GM23338 (cell line): ENCODE data around the gene SMPDL3B. TPM values are rescaled to one million over a fixed set of nuclear protein-coding genes. Genes with fewer than 3 reads are reported as not detected.
"Not testable (repeated sequence)": the region's sequence is repeated elsewhere in the genome, so short reads cannot be mapped to it uniquely, and the experiment has no call there.

ENCODE experiments used
- ATAC-seq: fragments of 200-7000 bp; cut with Tn5 transposase; 3 replicates; pipeline ENCODE4 v1.9.1; 2020
- DNase-seq: peaks from one replicate; pipeline ENCODE4 v3.0.0-alpha.2; 2015; ENCODE audit warnings: low spot score
- H2AFZ ChIP-seq: fragments of 200-600 bp; sonication (generic); 2 replicates; pipeline ENCODE4 v1.8.0; 2016; ENCODE audit warnings: antibody characterized with exemption, mild to moderate bottlenecking, moderate library complexity
- H3F3A ChIP-seq: fragments of 200-600 bp; sonication (generic); replicated peaks from 2 replicates; pipeline ENCODE4 v1.8.0; 2017; ENCODE audit warnings: antibody characterized with exemption, mixed run types, low read depth
- H3K27ac ChIP-seq: fragments of 200-600 bp; sonication (generic); 2 replicates; pipeline ENCODE4 v1.6.1; 2016; ENCODE audit warnings: low read depth
- H3K27me3 ChIP-seq: fragments of 200-600 bp; sonication (generic); 2 replicates; pipeline ENCODE4 v1.8.0; 2016; ENCODE audit warnings: mild to moderate bottlenecking, mixed run types, moderate library complexity; ENCODE audit not compliant: insufficient read depth
- H3K36me3 ChIP-seq: fragments of 200-600 bp; sonication (generic); 2 replicates; pipeline ENCODE4 v1.8.0; 2016; ENCODE audit warnings: mild to moderate bottlenecking; ENCODE audit not compliant: insufficient read depth
- H3K4me1 ChIP-seq: fragments of 200-600 bp; sonication (generic); 2 replicates; pipeline ENCODE4 v1.8.0; 2016; ENCODE audit warnings: mild to moderate bottlenecking, moderate library complexity; ENCODE audit not compliant: insufficient read depth
- H3K4me2 ChIP-seq: fragments of 200-600 bp; sonication (generic); 2 replicates; pipeline ENCODE4 v1.7.1; 2017; ENCODE audit warnings: mixed run types
- H3K4me3 ChIP-seq: fragments of 200-600 bp; sonication (generic); 2 replicates; pipeline ENCODE4 v1.6.1; 2016; ENCODE audit warnings: mixed run types
- H3K79me2 ChIP-seq: fragments of 200-600 bp; sonication (generic); replicated peaks from 2 replicates; pipeline ENCODE4 v1.8.0; 2017; ENCODE audit warnings: mild to moderate bottlenecking; ENCODE audit not compliant: insufficient read depth
- H3K9me2 ChIP-seq: fragments of 200-600 bp; sonication (generic); 2 replicates; pipeline ENCODE4 v1.8.0; 2017; ENCODE audit not compliant: insufficient read depth
- H4K20me1 ChIP-seq: fragments of 200-600 bp; sonication (generic); replicated peaks from 2 replicates; pipeline ENCODE4 v1.8.0; 2017; ENCODE audit warnings: mild to moderate bottlenecking; ENCODE audit not compliant: insufficient read depth
- H3K27ac Mint-ChIP-seq: 2 replicates; pipeline ENCODE4 v1.8.0; 2020; ENCODE audit warnings: inconsistent platforms, mild to moderate bottlenecking, moderate library complexity, mixed read lengths
- H3K27me3 Mint-ChIP-seq: 3 replicates; pipeline ENCODE4 v1.8.0; 2022; ENCODE audit warnings: low read depth, mild to moderate bottlenecking, moderate library complexity, mixed read lengths, inconsistent platforms; ENCODE audit not compliant: insufficient read depth, poor library complexity
- H3K36me3 Mint-ChIP-seq: 3 replicates; pipeline ENCODE4 v1.8.0; 2021; ENCODE audit warnings: low read depth, mild to moderate bottlenecking, inconsistent platforms, moderate library complexity, mixed read lengths
- H3K4me1 Mint-ChIP-seq: 3 replicates; pipeline ENCODE4 v1.8.0; 2020; ENCODE audit warnings: mild to moderate bottlenecking, inconsistent platforms, mixed read lengths
- H3K4me3 Mint-ChIP-seq: 3 replicates; pipeline ENCODE4 v1.8.0; 2021; ENCODE audit warnings: moderate library complexity, mild to moderate bottlenecking, inconsistent platforms, mixed read lengths
- H3K9me3 Mint-ChIP-seq: 3 replicates; pipeline ENCODE4 v1.8.0; 2020; ENCODE audit warnings: moderate library complexity, mild to moderate bottlenecking, inconsistent platforms, mixed read lengths
- CREB1 ChIP-seq: fragments of 250-450 bp; sonication (Bioruptor Pico); IDR thresholded peaks from 2 replicates; pipeline ENCODE4 v1.5.0; 2020; ENCODE audit warnings: low read depth, mild to moderate bottlenecking, moderate library complexity
- EZH2 ChIP-seq: fragments of 200-600 bp; sonication (generic); IDR thresholded peaks from one replicate; pipeline ENCODE4 v1.8.0; 2017; ENCODE audit warnings: antibody characterized with exemption, mild to moderate bottlenecking, low read depth; ENCODE audit not compliant: unreplicated experiment
- EZH2phosphoT487 ChIP-seq: fragments of 200-600 bp; sonication (generic); IDR thresholded peaks from one replicate; pipeline ENCODE4 v1.8.1; 2018; ENCODE audit warnings: antibody characterized with exemption; ENCODE audit not compliant: unreplicated experiment
- JUNB ChIP-seq: IDR thresholded peaks from one replicate; pipeline ENCODE4 v1.6.1; 2016; ENCODE audit warnings: antibody characterized with exemption; ENCODE audit not compliant: unreplicated experiment
- NANOG ChIP-seq: IDR thresholded peaks from 2 replicates; pipeline ENCODE4 v1.6.1; 2016; ENCODE audit warnings: antibody characterized with exemption, borderline replicate concordance
- POLR2AphosphoS5 ChIP-seq: IDR thresholded peaks from 2 replicates; pipeline ENCODE4 v1.6.1; 2016; ENCODE audit warnings: antibody characterized with exemption, low read depth
- ZNF114 ChIP-seq: fragments of 250-450 bp; sonication (Bioruptor Pico); IDR thresholded peaks from 2 replicates; pipeline ENCODE4 v1.5.0; 2020; ENCODE audit warnings: mild to moderate bottlenecking, moderate library complexity
- polyA plus RNA-seq: library from polyadenylated mRNA; unstranded; fragments of >200 nt; fragmentation: Nextera tagmentation; extraction: Ambion mirVana; gene quantifications from 2 replicates; pipeline ENCODE4 v1.2.1, GENCODE V29; 2016
- total RNA-seq: library from RNA; depleted of rRNA; stranded (reverse); fragments of >200 nt; shearing (Covaris generic); gene quantifications from 2 replicates; pipeline ENCODE4 v1.2.3, GENCODE V29; 2014
- TF ChIP-seq, protein P1 (sequence below), 2 experiments: fragments of 200-600 bp in 1 of 2; sonication (generic) in 1 of 2; conservative IDR thresholded peaks; 2 replicates each; pipeline versions ENCODE4 v1.5.1 to v1.6.1; 2016 to 2017; ENCODE audit warnings: antibody characterized with exemption in 2 of 2, low read depth in 2 of 2, mild to moderate bottlenecking in 2 of 2, moderate library complexity in 1 of 2
- TF ChIP-seq, protein P2 (sequence below): IDR thresholded peaks from 2 replicates; pipeline ENCODE4 v1.6.1; 2016; ENCODE audit warnings: antibody characterized with exemption
- TF ChIP-seq, protein P3 (sequence below): fragments of 250-450 bp; sonication (Bioruptor Pico); IDR thresholded peaks from 2 replicates; pipeline ENCODE4 v1.5.0; 2020; ENCODE audit warnings: mild to moderate bottlenecking, moderate library complexity

The SMPDL3B gene
- total and polyA plus RNA-seq, 2 experiments from 2014 or later: 39.5 to 83.1 TPM

DNA sequence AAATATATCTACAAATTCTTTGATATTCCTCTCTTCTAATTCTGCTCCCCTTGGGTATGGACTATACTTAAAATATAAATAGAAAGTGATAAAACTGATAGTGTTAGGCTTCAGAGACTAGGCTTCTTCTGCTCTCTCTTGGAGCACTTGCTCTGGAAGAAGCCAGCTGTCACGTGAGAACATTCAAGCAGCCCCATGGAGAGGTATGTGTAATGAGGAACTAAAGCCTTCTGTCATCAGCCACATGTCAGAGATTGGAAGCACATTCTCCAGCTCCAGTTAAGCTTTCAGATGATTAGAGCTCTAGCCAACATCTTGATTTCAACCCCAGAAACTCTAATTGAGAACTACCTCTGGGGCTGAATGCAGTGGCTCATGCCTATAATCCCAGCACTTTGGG lies 59.3 kb downstream of the SMPDL3B start:
- Histone ChIP-seq H4K20me1 (no peaks in the 10 kb centered on the region; the same call in 1 of the 2 replicates), H3K4me2 (no peak overlapping the region), H3K79me2 (no peaks in the 10 kb centered on the region), H3K4me1 (no peaks in the 10 kb centered on the region), H3K36me3 (peaks cover 36% of the 10 kb centered on the region; the same call in 1 of the 2 replicates), H3K27me3 (no peaks in the 10 kb centered on the region), H3K9me2 (no peaks in the 10 kb centered on the region), H3K27ac (no peak overlapping the region), H3K4me3 (no peak overlapping the region), H2AFZ (no peak overlapping the region), H3F3A (no peaks in the 10 kb centered on the region)
- no peak for TF ChIP-seq NANOG
- TF ChIP-seq, protein P1, sequence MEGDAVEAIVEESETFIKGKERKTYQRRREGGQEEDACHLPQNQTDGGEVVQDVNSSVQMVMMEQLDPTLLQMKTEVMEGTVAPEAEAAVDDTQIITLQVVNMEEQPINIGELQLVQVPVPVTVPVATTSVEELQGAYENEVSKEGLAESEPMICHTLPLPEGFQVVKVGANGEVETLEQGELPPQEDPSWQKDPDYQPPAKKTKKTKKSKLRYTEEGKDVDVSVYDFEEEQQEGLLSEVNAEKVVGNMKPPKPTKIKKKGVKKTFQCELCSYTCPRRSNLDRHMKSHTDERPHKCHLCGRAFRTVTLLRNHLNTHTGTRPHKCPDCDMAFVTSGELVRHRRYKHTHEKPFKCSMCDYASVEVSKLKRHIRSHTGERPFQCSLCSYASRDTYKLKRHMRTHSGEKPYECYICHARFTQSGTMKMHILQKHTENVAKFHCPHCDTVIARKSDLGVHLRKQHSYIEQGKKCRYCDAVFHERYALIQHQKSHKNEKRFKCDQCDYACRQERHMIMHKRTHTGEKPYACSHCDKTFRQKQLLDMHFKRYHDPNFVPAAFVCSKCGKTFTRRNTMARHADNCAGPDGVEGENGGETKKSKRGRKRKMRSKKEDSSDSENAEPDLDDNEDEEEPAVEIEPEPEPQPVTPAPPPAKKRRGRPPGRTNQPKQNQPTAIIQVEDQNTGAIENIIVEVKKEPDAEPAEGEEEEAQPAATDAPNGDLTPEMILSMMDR (conservative IDR thresholded peaks at IDR 0.05; ENCODE audit: low read depth in 2 of 2): no peak
- TF ChIP-seq EZH2: no peak
- TF ChIP-seq, protein P2, sequence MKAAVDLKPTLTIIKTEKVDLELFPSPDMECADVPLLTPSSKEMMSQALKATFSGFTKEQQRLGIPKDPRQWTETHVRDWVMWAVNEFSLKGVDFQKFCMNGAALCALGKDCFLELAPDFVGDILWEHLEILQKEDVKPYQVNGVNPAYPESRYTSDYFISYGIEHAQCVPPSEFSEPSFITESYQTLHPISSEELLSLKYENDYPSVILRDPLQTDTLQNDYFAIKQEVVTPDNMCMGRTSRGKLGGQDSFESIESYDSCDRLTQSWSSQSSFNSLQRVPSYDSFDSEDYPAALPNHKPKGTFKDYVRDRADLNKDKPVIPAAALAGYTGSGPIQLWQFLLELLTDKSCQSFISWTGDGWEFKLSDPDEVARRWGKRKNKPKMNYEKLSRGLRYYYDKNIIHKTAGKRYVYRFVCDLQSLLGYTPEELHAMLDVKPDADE: no peak
- TF ChIP-seq, protein P3, sequence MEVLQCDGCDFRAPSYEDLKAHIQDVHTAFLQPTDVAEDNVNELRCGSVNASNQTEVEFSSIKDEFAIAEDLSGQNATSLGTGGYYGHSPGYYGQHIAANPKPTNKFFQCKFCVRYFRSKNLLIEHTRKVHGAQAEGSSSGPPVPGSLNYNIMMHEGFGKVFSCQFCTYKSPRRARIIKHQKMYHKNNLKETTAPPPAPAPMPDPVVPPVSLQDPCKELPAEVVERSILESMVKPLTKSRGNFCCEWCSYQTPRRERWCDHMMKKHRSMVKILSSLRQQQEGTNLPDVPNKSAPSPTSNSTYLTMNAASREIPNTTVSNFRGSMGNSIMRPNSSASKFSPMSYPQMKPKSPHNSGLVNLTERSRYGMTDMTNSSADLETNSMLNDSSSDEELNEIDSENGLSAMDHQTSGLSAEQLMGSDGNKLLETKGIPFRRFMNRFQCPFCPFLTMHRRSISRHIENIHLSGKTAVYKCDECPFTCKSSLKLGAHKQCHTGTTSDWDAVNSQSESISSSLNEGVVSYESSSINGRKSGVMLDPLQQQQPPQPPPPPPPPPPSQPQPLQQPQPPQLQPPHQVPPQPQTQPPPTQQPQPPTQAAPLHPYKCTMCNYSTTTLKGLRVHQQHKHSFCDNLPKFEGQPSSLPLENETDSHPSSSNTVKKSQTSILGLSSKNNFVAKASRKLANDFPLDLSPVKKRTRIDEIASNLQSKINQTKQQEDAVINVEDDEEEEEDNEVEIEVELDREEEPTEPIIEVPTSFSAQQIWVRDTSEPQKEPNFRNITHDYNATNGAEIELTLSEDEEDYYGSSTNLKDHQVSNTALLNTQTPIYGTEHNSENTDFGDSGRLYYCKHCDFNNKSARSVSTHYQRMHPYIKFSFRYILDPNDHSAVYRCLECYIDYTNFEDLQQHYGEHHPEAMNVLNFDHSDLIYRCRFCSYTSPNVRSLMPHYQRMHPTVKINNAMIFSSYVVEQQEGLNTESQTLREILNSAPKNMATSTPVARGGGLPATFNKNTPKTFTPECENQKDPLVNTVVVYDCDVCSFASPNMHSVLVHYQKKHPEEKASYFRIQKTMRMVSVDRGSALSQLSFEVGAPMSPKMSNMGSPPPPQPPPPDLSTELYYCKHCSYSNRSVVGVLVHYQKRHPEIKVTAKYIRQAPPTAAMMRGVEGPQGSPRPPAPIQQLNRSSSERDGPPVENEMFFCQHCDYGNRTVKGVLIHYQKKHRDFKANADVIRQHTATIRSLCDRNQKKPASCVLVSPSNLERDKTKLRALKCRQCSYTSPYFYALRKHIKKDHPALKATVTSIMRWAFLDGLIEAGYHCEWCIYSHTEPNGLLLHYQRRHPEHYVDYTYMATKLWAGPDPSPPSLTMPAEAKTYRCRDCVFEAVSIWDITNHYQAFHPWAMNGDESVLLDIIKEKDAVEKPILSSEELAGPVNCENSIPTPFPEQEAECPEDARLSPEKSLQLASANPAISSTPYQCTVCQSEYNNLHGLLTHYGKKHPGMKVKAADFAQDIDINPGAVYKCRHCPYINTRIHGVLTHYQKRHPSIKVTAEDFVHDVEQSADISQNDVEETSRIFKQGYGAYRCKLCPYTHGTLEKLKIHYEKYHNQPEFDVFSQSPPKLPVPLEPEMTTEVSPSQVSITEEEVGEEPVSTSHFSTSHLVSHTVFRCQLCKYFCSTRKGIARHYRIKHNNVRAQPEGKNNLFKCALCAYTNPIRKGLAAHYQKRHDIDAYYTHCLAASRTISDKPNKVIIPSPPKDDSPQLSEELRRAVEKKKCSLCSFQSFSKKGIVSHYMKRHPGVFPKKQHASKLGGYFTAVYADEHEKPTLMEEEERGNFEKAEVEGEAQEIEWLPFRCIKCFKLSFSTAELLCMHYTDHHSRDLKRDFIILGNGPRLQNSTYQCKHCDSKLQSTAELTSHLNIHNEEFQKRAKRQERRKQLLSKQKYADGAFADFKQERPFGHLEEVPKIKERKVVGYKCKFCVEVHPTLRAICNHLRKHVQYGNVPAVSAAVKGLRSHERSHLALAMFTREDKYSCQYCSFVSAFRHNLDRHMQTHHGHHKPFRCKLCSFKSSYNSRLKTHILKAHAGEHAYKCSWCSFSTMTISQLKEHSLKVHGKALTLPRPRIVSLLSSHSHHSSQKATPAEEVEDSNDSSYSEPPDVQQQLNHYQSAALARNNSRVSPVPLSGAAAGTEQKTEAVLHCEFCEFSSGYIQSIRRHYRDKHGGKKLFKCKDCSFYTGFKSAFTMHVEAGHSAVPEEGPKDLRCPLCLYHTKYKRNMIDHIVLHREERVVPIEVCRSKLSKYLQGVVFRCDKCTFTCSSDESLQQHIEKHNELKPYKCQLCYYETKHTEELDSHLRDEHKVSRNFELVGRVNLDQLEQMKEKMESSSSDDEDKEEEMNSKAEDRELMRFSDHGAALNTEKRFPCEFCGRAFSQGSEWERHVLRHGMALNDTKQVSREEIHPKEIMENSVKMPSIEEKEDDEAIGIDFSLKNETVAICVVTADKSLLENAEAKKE (CRISPR knock-in tag): no peak
- no peak for TF ChIP-seq ZNF114 (CRISPR knock-in tag)
- TF ChIP-seq JUNB: no peak
- no peak for TF ChIP-seq POLR2AphosphoS5
- no peak for TF ChIP-seq EZH2phosphoT487
- TF ChIP-seq CREB1 (CRISPR knock-in tag): no peak
- H3K27ac Mint-ChIP-seq: no peak overlapping the region
- no peaks in the 10 kb centered on the region for H3K27me3 Mint-ChIP-seq
- no peak overlapping the region for H3K4me3 Mint-ChIP-seq
- no peaks in the 10 kb centered on the region for H3K4me1 Mint-ChIP-seq
- no peaks in the 10 kb centered on the region for H3K9me3 Mint-ChIP-seq
- DNase-seq (no peak), ATAC-seq (no peak)
- peaks cover 45% of the 10 kb centered on the region for H3K36me3 Mint-ChIP-seq

DNA sequence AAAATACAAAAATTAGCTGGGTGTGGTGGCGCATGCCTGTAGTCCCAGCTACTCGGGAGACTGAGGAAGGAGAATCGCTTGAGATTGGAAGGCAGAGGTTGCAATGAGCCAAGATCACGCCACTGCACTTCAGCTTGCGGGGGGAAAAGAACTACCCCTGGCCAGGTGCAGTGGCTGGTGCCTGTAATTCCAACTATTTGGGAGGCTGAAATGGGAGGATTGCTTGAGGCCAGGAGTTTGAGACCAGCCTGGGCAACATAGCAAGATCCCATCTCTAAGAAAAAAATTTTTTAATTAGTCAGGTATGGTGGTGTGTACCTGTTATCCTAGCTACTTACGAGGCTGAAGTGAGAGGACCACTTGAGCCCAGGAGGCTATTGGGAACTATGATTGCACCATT lies 59.7 kb downstream of the SMPDL3B start:
- not testable (repeated sequence) for H3K79me2 ChIP-seq, H3K9me2 ChIP-seq, H3K27ac Mint-ChIP-seq, H3K4me1 ChIP-seq, H3K4me1 Mint-ChIP-seq, H3K27me3 ChIP-seq, ATAC-seq, H3K27ac ChIP-seq, H3F3A ChIP-seq, H2AFZ ChIP-seq, H3K9me3 Mint-ChIP-seq, H3K27me3 Mint-ChIP-seq, H3K4me3 Mint-ChIP-seq, H4K20me1 ChIP-seq, H3K4me2 ChIP-seq, H3K4me3 ChIP-seq, DNase-seq
- H3K36me3 Mint-ChIP-seq: peaks cover 43% of the 10 kb centered on the region
- H3K36me3 ChIP-seq: peaks cover 36% of the 10 kb centered on the region; the same call in 1 of the 2 replicates
